Activated CD4-positive, alpha-beta memory T cell treated with anti-CD3 and anti-CD28 coated beads for 36 hours (primary cell): Measurements from ENCODE around the gene LIFR. TPM values are rescaled to one million over a fixed set of nuclear protein-coding genes. Genes with fewer than 3 reads are reported as not detected.

Experiments used
- CTCF ChIA-PET: fragments of 350-600 bp; sonication (Branson Sonifier 250); formaldehyde crosslinking; loops from one replicate; lab custom pipeline; 2021; ENCODE audit warnings: antibody characterized with exemption, inconsistent platforms; lab: Charles Lee
- POLR2A ChIA-PET: fragments of 350-600 bp; sonication (Branson Sonifier 250); formaldehyde crosslinking; loops from one replicate; lab custom pipeline; 2021; ENCODE audit warnings: antibody characterized with exemption; lab: Charles Lee
- DNase-seq: peaks from one replicate; pipeline ENCODE4 v3.0.0-alpha.2; 2020
- H3K27ac Mint-ChIP-seq: one replicate; pipeline ENCODE4 v1.8.0; 2021; ENCODE audit warnings: mixed read lengths
- H3K27me3 Mint-ChIP-seq: one replicate; pipeline ENCODE4 v1.8.0; 2021; ENCODE audit warnings: mixed read lengths
- H3K36me3 Mint-ChIP-seq: one replicate; pipeline ENCODE4 v1.8.0; 2021; ENCODE audit warnings: mixed read lengths
- H3K4me1 Mint-ChIP-seq: one replicate; pipeline ENCODE4 v1.8.0; 2021; ENCODE audit warnings: low read depth, mixed read lengths
- H3K4me3 Mint-ChIP-seq: one replicate; pipeline ENCODE4 v1.8.0; 2021; ENCODE audit warnings: mild to moderate bottlenecking, mixed read lengths
- H3K9me3 Mint-ChIP-seq: one replicate; pipeline ENCODE4 v1.8.0; 2021; ENCODE audit warnings: mixed read lengths
- intact Hi-C: fragments of 100-400 bp; cut with micrococcal nuclease; formaldehyde crosslinking; loops from one replicate; pipeline ENCODE4 v1.15.1; 2023
- total RNA-seq, 2 experiments: library from RNA; stranded (reverse); gene quantifications; one replicate each; pipeline ENCODE4 v1.2.3, GENCODE V29; 2021

LIFR gene
- total RNA-seq, 2 experiments from 2014 or later, result 0.05 to 0.14 TPM

- ChIA-PET CTCF (interaction anchor here (2.0 kb wide), 1 partner anchor 114 kb away, joined by 7 read pairs; no protein-coding TSS in a partner anchor), POLR2A (no interaction called here)
- no peak for DNase-seq
- H3K4me1 Mint-ChIP-seq, result peaks cover 8% of the 10 kb centered on the region
- H3K27me3 Mint-ChIP-seq, result peaks cover 46% of the 10 kb centered on the region
- no peak overlapping the region for H3K27ac Mint-ChIP-seq
- H3K9me3 Mint-ChIP-seq, result no peaks in the 10 kb centered on the region
- H3K36me3 Mint-ChIP-seq, result no peaks in the 10 kb centered on the region
- intact Hi-C loops, result loop anchor here (5.0 to 10.0 kb wide), 3 partner anchors 251 to 834 kb away; partner anchors contain the start of gene RICTOR
- H3K4me3 Mint-ChIP-seq, result peak overlapping the region; percentile 64
These were observed 303 bp downstream of the LIFR start for GRCh38 chr5:38556088-38556598.

- Mint-ChIP-seq H3K27ac (no peak overlapping the region), H3K4me3 (peak overlapping the region; percentile 64), H3K27me3 (peaks cover 43% of the 10 kb centered on the region), H3K9me3 (no peaks in the 10 kb centered on the region), H3K4me1 (peaks cover 8% of the 10 kb centered on the region), H3K36me3 (no peaks in the 10 kb centered on the region)
- POLR2A ChIA-PET, result no interaction called here
- no peak for DNase-seq
- intact Hi-C loops, result loop anchor here (5.0 to 10.0 kb wide), 3 partner anchors 252 to 833 kb away; partner anchors contain the start of gene RICTOR
- CTCF ChIA-PET, result interaction anchor here (2.0 kb wide), 1 partner anchor 114 kb away, joined by 7 read pairs; no protein-coding TSS in a partner anchor
These were observed 925 bp downstream of the LIFR start for GRCh38 chr5:38555354-38556087.

GRCh38 chr5:38554861-38555260 lies 1.6 kb downstream of the LIFR start:
- H3K4me1 Mint-ChIP-seq, result peaks cover 8% of the 10 kb centered on the region
- intact Hi-C loops, result loop anchor here (5.0 to 10.0 kb wide), 3 partner anchors 252 to 833 kb away; partner anchors contain the start of gene RICTOR
- ChIA-PET POLR2A (no interaction called here), CTCF (interaction anchor here (2.0 kb wide), 1 partner anchor 113 kb away, joined by 7 read pairs; no protein-coding TSS in a partner anchor)
- peaks cover 43% of the 10 kb centered on the region for H3K27me3 Mint-ChIP-seq
- H3K9me3 Mint-ChIP-seq, result no peaks in the 10 kb centered on the region
- H3K36me3 Mint-ChIP-seq, result no peaks in the 10 kb centered on the region
- no peak overlapping the region for H3K27ac Mint-ChIP-seq
- no peak overlapping the region for H3K4me3 Mint-ChIP-seq
- DNase-seq, result no peak

- CTCF ChIA-PET, result interaction anchor here (2.0 kb wide), 1 partner anchor 113 kb away, joined by 7 read pairs; no protein-coding TSS in a partner anchor
- no peak for DNase-seq
- POLR2A ChIA-PET, result no interaction called here
- H3K9me3 Mint-ChIP-seq, result no peaks in the 10 kb centered on the region
- no peak overlapping the region for H3K4me3 Mint-ChIP-seq
- H3K4me1 Mint-ChIP-seq, result peaks cover 8% of the 10 kb centered on the region
- H3K36me3 Mint-ChIP-seq, result no peaks in the 10 kb centered on the region
- no peak overlapping the region for H3K27ac Mint-ChIP-seq
- H3K27me3 Mint-ChIP-seq, result peaks cover 43% of the 10 kb centered on the region
- intact Hi-C loops, result loop anchor here (10.0 kb wide), 1 partner anchor 520 kb away; the partner anchor contains the start of gene RICTOR
These were observed 2.0 kb downstream of the LIFR start for GRCh38 chr5:38554403-38554802.

- Mint-ChIP-seq H3K27me3 (peaks cover 37% of the 10 kb centered on the region), H3K4me3 (no peak overlapping the region), H3K4me1 (peaks cover 8% of the 10 kb centered on the region), H3K27ac (no peak overlapping the region), H3K36me3 (no peaks in the 10 kb centered on the region), H3K9me3 (no peaks in the 10 kb centered on the region)
- ChIA-PET CTCF (interaction anchor here (2.7 kb wide), 1 partner anchor 112 kb away, joined by 26 read pairs; no protein-coding TSS in a partner anchor), POLR2A (no interaction called here)
- no peak for DNase-seq
- intact Hi-C loops, result loop anchor here (10.0 kb wide), 1 partner anchor 522 kb away; the partner anchor contains the start of gene RICTOR
These were observed 3.4 kb downstream of the LIFR start for GRCh38 chr5:38553001-38553521.

- no peaks in the 10 kb centered on the region for H3K36me3 Mint-ChIP-seq
- H3K9me3 Mint-ChIP-seq, result no peaks in the 10 kb centered on the region
- CTCF ChIA-PET, result interaction anchor here (0.8 to 2.9 kb wide), 6 partner anchors 11 to 776 kb away, joined by 3 to 28 read pairs (median 3); no protein-coding TSS in a partner anchor
- H3K4me1 Mint-ChIP-seq, result peaks cover 3% of the 10 kb centered on the region
- H3K4me3 Mint-ChIP-seq, result no peak overlapping the region
- POLR2A ChIA-PET, result no interaction called here
- no peak for DNase-seq
- intact Hi-C loops, result loop anchor here (1.0 to 10.0 kb wide), 2 partner anchors 110 to 523 kb away; partner anchors contain the start of gene RICTOR
- no peak overlapping the region for H3K27ac Mint-ChIP-seq
- H3K27me3 Mint-ChIP-seq, result peaks cover 28% of the 10 kb centered on the region
These were observed 5.1 kb downstream of the LIFR start for GRCh38 chr5:38551030-38552017.

GRCh38 chr5:38548064-38548759 lies 8.2 kb downstream of the LIFR start:
- no peak for DNase-seq
- H3K4me3 Mint-ChIP-seq, result no peak overlapping the region
- H3K4me1 Mint-ChIP-seq, result no peaks in the 10 kb centered on the region
- POLR2A ChIA-PET, result no interaction called here
- H3K36me3 Mint-ChIP-seq, result no peaks in the 10 kb centered on the region
- H3K9me3 Mint-ChIP-seq, result no peaks in the 10 kb centered on the region
- peaks cover 16% of the 10 kb centered on the region for H3K27me3 Mint-ChIP-seq
- intact Hi-C loops, result no loop called here
- CTCF ChIA-PET, result interaction anchor here (2.9 kb wide), 1 partner anchor 106 kb away, joined by 28 read pairs; no protein-coding TSS in a partner anchor
- H3K27ac Mint-ChIP-seq, result no peak overlapping the region

- Mint-ChIP-seq H3K9me3 (no peaks in the 10 kb centered on the region), H3K27ac (no peak overlapping the region), H3K4me3 (no peak overlapping the region), H3K27me3 (peaks cover 12% of the 10 kb centered on the region), H3K4me1 (no peaks in the 10 kb centered on the region), H3K36me3 (no peaks in the 10 kb centered on the region)
- DNase-seq, result no peak
- ChIA-PET POLR2A (no interaction called here), CTCF (interaction anchor here (1.6 kb wide), 1 partner anchor 106 kb away, joined by 6 read pairs; no protein-coding TSS in a partner anchor)
- intact Hi-C loops, result no loop called here
These were observed 9.2 kb downstream of the LIFR start for GRCh38 chr5:38547257-38547656.

- no peak for DNase-seq
These were observed 9.7 kb downstream of the LIFR start for GRCh38 chr5:38546691-38547146.

GRCh38 chr5:38543886-38544285 lies 12.6 kb downstream of the LIFR start:
- intact Hi-C loops, result no loop called here
- Mint-ChIP-seq H3K27me3 (peaks cover 13% of the 10 kb centered on the region), H3K9me3 (no peaks in the 10 kb centered on the region), H3K4me3 (no peak overlapping the region), H3K36me3 (no peaks in the 10 kb centered on the region), H3K4me1 (no peaks in the 10 kb centered on the region), H3K27ac (no peak overlapping the region)
- POLR2A ChIA-PET, result no interaction called here
- no peak for DNase-seq
- CTCF ChIA-PET, result interaction anchor here (1.0 kb wide), 1 partner anchor 102 kb away, joined by 3 read pairs; no protein-coding TSS in a partner anchor

More at GRCh38 chr5:38546691-38547146, 9.7 kb downstream of the LIFR start:
- Mint-ChIP-seq H3K9me3 (no peaks in the 10 kb centered on the region), H3K4me1 (no peaks in the 10 kb centered on the region), H3K36me3 (no peaks in the 10 kb centered on the region), H3K4me3 (no peak overlapping the region), H3K27ac (no peak overlapping the region), H3K27me3 (peaks cover 12% of the 10 kb centered on the region)
- ChIA-PET CTCF (interaction anchor here (1.6 kb wide), 1 partner anchor 105 kb away, joined by 6 read pairs; no protein-coding TSS in a partner anchor), POLR2A (no interaction called here)
- intact Hi-C loops, result no loop called here
